B cell (primary cell): ENCODE results near the gene PSTPIP1.

Experiments
- CTCF ChIP-seq: fragments of 200-600 bp; IDR thresholded peaks from one replicate; pipeline ENCODE4 v1.8.0; 2022; ENCODE audit warnings: antibody characterized with exemption, mild to moderate bottlenecking
- EZH2 ChIP-seq: IDR thresholded peaks from 2 replicates; pipeline ENCODE4 v1.6.1; 2012; ENCODE audit warnings: borderline replicate concordance, low read depth, mild to moderate bottlenecking, moderate library complexity, low read length; ENCODE audit not compliant: insufficient read depth, poor library complexity, severe bottlenecking

DNA sequence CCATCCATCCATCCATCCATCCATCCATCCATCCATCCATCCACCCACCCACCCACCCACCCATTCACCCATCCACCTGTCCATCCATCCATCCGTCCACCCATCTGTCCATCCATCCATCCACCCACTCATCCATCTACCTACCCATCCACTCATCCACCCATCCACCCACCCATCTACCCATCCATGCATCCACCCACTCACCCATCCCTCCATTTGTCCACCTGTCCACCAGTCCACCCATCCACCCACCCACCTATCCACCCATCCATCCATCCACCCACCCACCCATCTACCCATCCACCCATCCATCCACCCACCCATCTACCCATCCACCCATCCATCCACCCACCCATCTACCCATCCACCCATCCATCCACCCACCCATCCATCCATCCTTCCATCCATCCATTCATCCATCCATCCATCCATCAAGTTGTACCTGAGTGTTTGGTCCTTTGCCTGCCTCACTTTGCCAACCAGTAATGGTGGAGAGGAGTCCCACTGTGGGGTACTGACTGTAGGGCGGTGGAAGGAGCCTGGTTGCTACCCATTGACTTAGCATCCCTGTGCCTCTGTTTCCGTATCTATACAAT lies 17.3 kb downstream of the PSTPIP1 start:
- TF ChIP-seq CTCF (no peak), EZH2 (no peak)
